NK-92 treated with Interleukin-12 subunit alpha and Interleukin-12 subunit beta, amount 100 ng/mL, for 24 hours (cell line): ENCODE results near the gene HECTD2.
"Not testable (repeated sequence)": the region's sequence is repeated elsewhere in the genome, so short reads cannot be mapped to it uniquely, and the experiment has no call there.

Source experiments
- DNase-seq: peaks from one replicate; lab custom pipeline; 2025; lab: John Stamatoyannopoulos, UW

The HECTD2 gene

DNA sequence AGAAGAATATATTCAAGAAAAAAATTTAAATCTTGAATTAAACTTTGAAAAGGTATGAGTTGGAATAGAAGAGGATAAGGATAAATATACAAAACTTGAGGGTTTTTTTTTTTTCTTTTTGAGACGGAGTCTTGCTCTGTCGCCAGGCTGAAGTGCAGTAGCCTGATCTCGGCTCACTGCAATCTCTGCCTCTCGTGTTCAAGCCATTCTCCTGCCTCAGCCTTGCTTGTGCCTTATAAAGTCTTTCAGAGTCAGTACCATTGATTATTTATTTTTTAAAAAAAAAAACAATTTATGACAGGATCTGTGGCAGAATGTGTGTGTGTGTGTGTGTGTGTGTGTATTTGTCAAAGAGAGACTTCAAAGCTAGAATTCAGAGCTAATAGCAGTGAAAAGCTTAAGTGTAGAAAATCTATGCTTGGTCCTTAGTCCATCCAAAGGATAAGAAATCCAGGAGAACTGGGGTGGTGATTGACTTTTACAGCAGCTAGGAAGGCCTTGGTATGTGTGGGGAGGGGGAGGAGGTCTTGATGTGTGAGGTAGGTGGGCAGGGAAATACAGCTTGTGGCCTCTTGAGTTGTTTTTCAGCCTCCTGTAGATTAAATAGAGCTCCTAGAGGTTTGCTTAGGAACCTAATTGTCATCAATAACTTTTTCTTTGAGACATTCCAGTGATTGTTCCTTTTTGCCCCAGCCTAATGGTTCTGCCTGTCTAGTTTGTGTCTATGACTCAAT is 2.4 kb downstream of the HECTD2 start:
- DNase-seq = no peak

DNA sequence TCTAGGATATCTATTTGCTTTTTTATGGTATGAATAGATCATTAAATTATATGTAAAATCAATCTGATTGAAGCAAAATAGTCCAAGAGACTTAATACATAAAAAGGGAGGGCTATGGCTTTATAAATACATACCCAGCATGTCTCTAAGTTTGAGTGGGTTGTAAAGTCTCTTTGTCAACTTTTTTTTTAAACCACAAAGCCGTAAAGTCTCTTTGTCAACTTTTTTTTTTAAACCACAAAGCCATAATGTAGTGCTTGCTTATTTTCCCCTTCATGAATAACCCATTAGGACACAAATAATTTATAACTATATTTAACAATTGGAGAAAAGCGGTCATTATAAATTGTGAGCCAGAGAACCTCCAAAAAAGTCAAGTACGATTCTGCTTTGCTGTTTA is 5.7 kb downstream of the HECTD2 start:
- DNase-seq = no peak

GRCh38 chr10:91416339-91416855 is 6.3 kb downstream of the HECTD2 start:
- no peak for DNase-seq

- no peak for DNase-seq
Observed at GRCh38 chr10:91418416-91418815, 8.3 kb downstream of the HECTD2 start.

GRCh38 chr10:91420868-91421267 is 10.7 kb downstream of the HECTD2 start:
- no peak for DNase-seq

- no peak for DNase-seq
Observed at GRCh38 chr10:91422915-91423314, 12.8 kb downstream of the HECTD2 start.

DNA sequence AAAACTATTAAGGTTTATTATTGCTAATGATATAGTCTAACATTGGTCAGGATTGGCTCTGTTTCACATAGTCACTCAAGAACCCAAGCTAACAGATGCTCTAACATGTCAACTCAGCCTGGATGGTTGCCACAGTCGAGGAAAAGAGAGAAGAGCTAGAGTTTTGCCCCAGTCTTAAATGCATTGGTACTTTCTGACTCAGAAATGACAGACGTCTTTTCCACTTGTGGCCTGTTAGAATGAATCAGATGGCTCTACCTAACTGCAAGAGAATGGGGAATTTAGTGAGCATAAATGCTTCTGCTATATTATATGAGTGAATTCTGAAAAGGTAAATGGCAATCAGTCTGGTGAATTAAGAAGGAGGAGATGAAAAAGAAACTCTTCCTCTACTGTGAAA is 13.9 kb downstream of the HECTD2 start:
- no peak for DNase-seq

- DNase-seq = no peak
Observed at GRCh38 chr10:91432175-91432574, 22.0 kb downstream of the HECTD2 start.

DNA sequence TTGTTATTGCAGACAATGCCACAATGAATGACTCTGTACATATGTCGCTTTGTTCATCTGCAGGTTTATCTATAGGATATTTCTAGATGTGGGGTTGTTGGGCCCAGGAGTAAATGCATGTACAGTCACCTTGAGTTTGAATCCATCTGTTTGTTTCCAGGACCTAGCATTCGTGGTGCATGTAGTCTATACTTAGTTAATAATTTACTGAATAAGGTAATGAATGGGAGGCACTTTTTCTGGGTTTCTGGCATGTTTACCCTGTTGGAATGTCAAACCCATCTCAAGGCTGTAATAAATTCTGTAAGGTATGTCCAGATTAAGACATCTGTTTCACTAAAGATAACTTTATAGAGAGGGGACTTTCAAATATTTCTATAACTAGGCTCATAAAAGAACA is 23.5 kb downstream of the HECTD2 start:
- no peak for DNase-seq

- no peak for DNase-seq
Observed at GRCh38 chr10:91434041-91434440, 23.9 kb downstream of the HECTD2 start.

DNA sequence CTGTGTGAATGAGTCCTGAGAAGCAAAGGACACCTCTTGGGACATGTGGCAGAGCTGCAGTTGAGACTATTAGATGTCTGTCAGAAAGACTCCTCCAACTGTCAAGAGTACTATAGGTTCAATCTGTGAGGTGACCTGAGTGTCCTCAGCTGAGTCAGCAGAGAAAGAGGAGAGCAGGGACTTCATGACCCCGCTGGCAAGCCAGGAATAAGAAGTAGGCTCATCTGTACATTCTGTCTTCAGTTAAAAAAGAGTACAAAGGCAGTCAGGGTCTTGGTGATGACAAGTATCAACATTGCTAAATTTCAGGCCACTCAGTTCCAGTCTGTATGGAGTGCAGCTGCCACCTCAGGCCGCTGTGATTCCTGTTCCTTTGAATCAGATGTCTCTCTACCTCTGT is 25.1 kb downstream of the HECTD2 start:
- DNase-seq = no peak

DNA sequence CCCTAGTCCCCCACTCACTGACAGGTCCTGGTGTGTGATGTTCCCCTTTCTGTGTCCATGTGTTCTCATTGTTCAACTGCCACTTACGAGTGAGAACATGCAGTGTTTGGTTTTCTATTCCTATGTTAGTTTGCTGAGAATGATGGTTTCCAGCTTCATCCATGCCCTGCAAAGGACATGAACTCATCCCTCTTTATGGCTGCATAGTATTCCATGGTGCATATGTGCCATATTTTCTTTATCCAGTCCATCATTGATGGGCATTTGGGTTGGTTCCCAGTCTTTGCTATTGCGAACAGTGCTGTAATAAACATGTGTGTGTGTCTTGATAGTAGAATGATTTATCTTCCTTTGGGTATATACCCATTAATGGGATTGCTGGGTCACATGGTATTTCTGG is 28.1 kb downstream of the HECTD2 start:
- not testable (repeated sequence) for DNase-seq

- no peak for DNase-seq
Observed at GRCh38 chr10:91444211-91445182, 34.4 kb downstream of the HECTD2 start.

DNA sequence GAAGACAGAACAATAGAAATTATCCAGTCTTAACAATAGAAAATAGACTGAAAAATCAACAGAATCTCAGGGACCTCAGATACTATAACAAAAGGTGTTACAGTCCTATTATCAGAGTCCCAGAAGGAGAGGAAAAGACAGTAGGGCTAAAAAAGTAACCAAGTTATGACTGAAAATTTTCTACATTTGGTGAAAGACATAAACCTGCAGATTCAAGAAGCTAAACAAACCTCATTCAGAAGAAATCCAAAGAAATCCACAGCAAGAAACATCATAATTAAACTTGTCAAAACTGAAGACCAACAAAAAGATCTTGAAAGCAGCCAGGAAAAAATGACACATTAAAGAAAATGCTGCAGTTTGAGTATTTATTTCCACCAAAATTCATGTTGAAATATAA is 41.9 kb downstream of the HECTD2 start:
- no peak for DNase-seq

DNA sequence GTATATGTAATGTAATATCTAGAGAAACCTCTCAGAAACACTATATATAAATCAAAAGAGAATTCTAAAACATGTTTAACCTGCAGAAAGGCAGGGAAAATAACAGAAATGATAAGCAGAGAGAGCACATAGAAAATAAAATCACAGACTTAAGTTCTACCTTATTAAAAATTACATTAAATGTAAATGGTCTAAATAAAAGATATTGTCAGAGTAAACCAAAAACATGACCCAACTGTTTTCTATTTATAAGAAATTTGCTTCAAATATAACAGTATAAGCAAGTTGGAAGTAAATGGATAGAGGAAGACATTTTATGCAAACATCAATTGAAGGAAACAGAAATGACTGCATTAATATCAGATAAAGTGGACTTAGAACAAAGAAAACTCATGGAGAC is 43.4 kb downstream of the HECTD2 start:
- no peak for DNase-seq

GRCh38 chr10:91455135-91455534 is 45.0 kb downstream of the HECTD2 start:
- not testable (repeated sequence) for DNase-seq

DNA sequence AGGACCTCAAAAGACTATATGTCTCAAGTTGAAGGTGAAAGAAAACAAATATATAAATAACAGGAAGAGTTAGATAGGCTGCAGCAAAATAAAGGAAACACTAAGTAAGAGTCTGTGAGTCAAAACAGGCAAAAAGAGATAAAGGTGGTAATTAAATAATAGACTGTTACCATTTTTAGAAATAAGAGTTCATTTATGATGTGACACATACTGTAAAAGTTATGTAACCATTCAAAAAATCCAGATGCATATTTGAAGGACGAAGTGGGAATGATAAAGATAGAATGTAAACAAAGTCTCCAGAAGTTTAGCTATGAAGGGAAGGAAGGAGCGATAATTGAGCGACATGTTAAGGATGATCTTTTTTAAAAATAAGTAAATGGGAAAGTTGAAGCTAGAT is 50.5 kb downstream of the HECTD2 start:
- DNase-seq = no peak

DNA sequence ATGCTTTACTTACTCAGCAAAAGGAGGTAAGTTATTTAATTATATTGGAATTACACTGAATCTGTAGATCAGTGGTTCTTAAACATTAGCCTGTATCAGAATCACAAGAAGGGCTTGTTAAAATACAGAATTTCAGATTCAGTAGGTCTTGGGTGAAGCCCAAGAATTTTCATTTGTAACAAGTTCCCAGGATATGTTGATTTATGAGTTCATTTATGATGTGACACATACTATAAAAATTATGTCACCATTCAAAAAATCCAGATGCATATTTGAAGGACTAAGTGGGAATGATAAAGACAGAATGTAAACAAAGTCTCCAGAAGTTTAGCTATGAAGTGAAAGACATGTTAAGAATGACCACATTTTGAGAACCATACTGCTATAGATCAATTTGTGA is 52.3 kb downstream of the HECTD2 start:
- DNase-seq = no peak

DNA sequence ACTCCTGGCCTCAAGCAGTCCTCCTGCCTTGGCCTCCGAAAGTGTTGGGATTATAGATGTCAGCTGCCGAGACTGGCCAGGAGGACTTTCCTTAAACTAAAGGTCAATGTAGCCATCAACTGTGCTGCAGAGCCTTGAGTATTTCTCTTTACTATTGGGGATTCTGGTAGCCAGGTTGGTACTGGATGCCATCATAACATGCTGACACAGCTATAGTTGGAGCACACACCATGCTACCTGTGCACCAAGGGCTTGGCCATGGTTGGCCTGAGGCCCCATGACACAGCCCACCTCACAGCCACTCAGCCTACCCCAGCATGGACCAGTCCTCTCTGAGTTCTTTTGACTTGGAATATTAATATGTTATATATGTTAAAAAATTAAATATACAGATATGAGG is 54.4 kb downstream of the HECTD2 start:
- no peak for DNase-seq

- DNase-seq = no peak
Observed at GRCh38 chr10:91465261-91465660, 55.1 kb downstream of the HECTD2 start.

GRCh38 chr10:91467114-91467513 is 57.0 kb downstream of the HECTD2 start:
- no peak for DNase-seq

GRCh38 chr10:91471602-91472001 is 61.5 kb downstream of the HECTD2 start:
- DNase-seq = no peak

- DNase-seq = no peak
Observed at GRCh38 chr10:91472911-91473310, 62.8 kb downstream of the HECTD2 start.
